ENCODE measurements around the gene INHBC.

INHBC gene

DNA sequence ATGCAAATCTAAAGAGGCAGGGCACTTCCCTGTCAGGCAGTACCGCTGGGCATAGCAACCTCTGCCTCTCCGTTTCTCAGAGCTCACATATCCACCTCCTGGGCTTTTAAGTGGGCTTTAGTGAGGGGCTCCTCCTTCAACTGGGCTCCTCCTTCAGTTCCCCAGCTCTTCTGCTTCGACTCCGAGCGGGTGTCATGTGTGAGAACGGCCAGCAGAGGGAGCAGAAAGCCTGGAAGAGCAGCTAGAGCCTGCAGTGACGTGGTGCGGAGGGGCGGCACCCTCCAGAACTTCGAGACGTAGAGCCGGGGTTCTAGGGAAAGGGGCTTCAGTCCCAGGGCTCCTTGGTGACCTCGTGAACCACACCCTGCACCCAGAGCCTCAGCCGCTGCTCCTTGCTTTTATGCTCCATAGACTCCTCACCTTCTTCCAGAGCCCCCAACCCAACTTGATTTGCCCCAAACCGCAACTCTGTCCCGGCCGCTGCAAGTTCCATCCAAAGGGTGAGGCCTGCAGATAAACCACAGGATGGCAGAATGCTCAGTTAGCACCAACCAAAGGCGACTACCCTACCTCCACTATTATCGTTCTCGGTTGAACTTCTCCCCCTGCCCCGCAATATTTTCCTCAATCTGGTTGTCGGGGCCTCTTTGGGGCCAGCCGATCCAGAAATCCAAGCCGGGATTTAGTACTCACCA is 24.6 kb downstream of the INHBC start (continued):
- TF ChIP-seq, protein P1, sequence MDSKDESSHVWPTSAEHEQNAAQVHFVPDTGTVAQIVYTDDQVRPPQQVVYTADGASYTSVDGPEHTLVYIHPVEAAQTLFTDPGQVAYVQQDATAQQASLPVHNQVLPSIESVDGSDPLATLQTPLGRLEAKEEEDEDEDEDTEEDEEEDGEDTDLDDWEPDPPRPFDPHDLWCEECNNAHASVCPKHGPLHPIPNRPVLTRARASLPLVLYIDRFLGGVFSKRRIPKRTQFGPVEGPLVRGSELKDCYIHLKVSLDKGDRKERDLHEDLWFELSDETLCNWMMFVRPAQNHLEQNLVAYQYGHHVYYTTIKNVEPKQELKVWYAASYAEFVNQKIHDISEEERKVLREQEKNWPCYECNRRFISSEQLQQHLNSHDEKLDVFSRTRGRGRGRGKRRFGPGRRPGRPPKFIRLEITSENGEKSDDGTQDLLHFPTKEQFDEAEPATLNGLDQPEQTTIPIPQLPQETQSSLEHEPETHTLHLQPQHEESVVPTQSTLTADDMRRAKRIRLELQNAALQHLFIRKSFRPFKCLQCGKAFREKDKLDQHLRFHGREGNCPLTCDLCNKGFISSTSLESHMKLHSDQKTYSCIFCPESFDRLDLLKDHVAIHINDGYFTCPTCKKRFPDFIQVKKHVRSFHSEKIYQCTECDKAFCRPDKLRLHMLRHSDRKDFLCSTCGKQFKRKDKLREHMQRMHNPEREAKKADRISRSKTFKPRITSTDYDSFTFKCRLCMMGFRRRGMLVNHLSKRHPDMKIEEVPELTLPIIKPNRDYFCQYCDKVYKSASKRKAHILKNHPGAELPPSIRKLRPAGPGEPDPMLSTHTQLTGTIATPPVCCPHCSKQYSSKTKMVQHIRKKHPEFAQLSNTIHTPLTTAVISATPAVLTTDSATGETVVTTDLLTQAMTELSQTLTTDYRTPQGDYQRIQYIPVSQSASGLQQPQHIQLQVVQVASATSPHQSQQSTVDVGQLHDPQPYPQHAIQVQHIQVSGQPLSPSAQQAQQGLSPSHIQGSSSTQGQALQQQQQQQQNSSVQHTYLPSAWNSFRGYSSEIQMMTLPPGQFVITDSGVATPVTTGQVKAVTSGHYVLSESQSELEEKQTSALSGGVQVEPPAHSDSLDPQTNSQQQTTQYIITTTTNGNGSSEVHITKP (tag by site-specific recombination; IDR thresholded peaks at IDR 0.05), result peak; percentile 92
- no peak for TF ChIP-seq ZNF621 (tag by site-specific recombination; IDR thresholded peaks at IDR 0.05)
- no peak for TF ChIP-seq ZNF239 (tag by site-specific recombination; IDR thresholded peaks at IDR 0.05)
- TF ChIP-seq ZBTB1 (tag by site-specific recombination; IDR thresholded peaks at IDR 0.05), result 0 out of 2 replicates have a peak, but pooled peaks have one; percentile 14
- TF ChIP-seq ZNF624 (tag by site-specific recombination; IDR thresholded peaks at IDR 0.05), result no peak
- TF ChIP-seq ZNF121 (tag by site-specific recombination; IDR thresholded peaks at IDR 0.05), result peak; percentile 87; the same call in 1 of the 2 replicates
- TF ChIP-seq ZNF560 (tag by site-specific recombination; IDR thresholded peaks at IDR 0.05; ENCODE audit: borderline replicate concordance), result no peak
- peak; percentile 61 for TF ChIP-seq SP7 (tag by site-specific recombination; IDR thresholded peaks at IDR 0.05)
- no peak for TF ChIP-seq MYNN (tag by site-specific recombination; IDR thresholded peaks at IDR 0.05; ENCODE audit: borderline replicate concordance)
- peak; percentile 91 for TF ChIP-seq ZNF654 (tag by site-specific recombination; IDR thresholded peaks at IDR 0.05; ENCODE audit: low read depth)
- TF ChIP-seq ZNF629 (tag by site-specific recombination; IDR thresholded peaks at IDR 0.05), result peak; percentile 89
- no peak for TF ChIP-seq ZNF175 (tag by site-specific recombination; IDR thresholded peaks at IDR 0.05)
- TF ChIP-seq KLF16 (tag by site-specific recombination; IDR thresholded peaks at IDR 0.05), result peak; percentile 6; the same call in 1 of the 2 replicates
- TF ChIP-seq KLF9 (tag by site-specific recombination; IDR thresholded peaks at IDR 0.05; ENCODE audit: low read depth), result peak; percentile 73
- TF ChIP-seq ZNF341 (tag by site-specific recombination; IDR thresholded peaks at IDR 0.05; ENCODE audit: low read depth), result peak; percentile 62
- peak; percentile 69 for TF ChIP-seq ZNF335 (tag by site-specific recombination; conservative IDR thresholded peaks at IDR 0.05)
- TF ChIP-seq ZNF555 (tag by site-specific recombination; conservative IDR thresholded peaks at IDR 0.05), result no peak
- peak; percentile 96 for TF ChIP-seq KLF8 (tag by site-specific recombination; IDR thresholded peaks at IDR 0.05)
- no peak for TF ChIP-seq ZNF521 (tag by site-specific recombination; IDR thresholded peaks at IDR 0.05)
- TF ChIP-seq ZFP41 (tag by site-specific recombination; IDR thresholded peaks at IDR 0.05; ENCODE audit: borderline replicate concordance), result no peak
- peak; percentile 59; the same call in 1 of the 2 replicates for TF ChIP-seq ZNF639 (tag by site-specific recombination; IDR thresholded peaks at IDR 0.05)
- peak; percentile 88 for TF ChIP-seq ZBTB6 (tag by site-specific recombination; IDR thresholded peaks at IDR 0.05)
- TF ChIP-seq ZNF600 (tag by site-specific recombination; IDR thresholded peaks at IDR 0.05), result peak; percentile 77
- TF ChIP-seq, protein P2, sequence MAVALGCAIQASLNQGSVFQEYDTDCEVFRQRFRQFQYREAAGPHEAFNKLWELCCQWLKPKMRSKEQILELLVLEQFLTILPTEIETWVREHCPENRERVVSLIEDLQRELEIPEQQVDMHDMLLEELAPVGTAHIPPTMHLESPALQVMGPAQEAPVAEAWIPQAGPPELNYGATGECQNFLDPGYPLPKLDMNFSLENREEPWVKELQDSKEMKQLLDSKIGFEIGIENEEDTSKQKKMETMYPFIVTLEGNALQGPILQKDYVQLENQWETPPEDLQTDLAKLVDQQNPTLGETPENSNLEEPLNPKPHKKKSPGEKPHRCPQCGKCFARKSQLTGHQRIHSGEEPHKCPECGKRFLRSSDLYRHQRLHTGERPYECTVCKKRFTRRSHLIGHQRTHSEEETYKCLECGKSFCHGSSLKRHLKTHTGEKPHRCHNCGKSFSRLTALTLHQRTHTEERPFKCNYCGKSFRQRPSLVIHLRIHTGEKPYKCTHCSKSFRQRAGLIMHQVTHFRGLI (tag by site-specific recombination; IDR thresholded peaks at IDR 0.05), result no peak; the same call in 1 of the 2 replicates
- TF ChIP-seq, protein P3, sequence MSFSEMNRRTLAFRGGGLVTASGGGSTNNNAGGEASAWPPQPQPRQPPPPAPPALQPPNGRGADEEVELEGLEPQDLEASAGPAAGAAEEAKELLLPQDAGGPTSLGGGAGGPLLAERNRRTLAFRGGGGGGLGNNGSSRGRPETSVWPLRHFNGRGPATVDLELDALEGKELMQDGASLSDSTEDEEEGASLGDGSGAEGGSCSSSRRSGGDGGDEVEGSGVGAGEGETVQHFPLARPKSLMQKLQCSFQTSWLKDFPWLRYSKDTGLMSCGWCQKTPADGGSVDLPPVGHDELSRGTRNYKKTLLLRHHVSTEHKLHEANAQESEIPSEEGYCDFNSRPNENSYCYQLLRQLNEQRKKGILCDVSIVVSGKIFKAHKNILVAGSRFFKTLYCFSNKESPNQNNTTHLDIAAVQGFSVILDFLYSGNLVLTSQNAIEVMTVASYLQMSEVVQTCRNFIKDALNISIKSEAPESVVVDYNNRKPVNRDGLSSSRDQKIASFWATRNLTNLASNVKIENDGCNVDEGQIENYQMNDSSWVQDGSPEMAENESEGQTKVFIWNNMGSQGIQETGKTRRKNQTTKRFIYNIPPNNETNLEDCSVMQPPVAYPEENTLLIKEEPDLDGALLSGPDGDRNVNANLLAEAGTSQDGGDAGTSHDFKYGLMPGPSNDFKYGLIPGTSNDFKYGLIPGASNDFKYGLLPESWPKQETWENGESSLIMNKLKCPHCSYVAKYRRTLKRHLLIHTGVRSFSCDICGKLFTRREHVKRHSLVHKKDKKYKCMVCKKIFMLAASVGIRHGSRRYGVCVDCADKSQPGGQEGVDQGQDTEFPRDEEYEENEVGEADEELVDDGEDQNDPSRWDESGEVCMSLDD (tag by site-specific recombination; IDR thresholded peaks at IDR 0.05), result peak; percentile 93
- no peak for TF ChIP-seq TRIM28 (IDR thresholded peaks at IDR 0.05; ENCODE audit: borderline replicate concordance, low read length)
- TF ChIP-seq, protein P4, sequence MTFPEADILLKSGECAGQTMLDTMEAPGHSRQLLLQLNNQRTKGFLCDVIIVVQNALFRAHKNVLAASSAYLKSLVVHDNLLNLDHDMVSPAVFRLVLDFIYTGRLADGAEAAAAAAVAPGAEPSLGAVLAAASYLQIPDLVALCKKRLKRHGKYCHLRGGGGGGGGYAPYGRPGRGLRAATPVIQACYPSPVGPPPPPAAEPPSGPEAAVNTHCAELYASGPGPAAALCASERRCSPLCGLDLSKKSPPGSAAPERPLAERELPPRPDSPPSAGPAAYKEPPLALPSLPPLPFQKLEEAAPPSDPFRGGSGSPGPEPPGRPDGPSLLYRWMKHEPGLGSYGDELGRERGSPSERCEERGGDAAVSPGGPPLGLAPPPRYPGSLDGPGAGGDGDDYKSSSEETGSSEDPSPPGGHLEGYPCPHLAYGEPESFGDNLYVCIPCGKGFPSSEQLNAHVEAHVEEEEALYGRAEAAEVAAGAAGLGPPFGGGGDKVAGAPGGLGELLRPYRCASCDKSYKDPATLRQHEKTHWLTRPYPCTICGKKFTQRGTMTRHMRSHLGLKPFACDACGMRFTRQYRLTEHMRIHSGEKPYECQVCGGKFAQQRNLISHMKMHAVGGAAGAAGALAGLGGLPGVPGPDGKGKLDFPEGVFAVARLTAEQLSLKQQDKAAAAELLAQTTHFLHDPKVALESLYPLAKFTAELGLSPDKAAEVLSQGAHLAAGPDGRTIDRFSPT (tag by site-specific recombination; IDR thresholded peaks at IDR 0.05), result peak; percentile 58; the same call in 1 of the 2 replicates
- no peak for TF ChIP-seq ZNF747 (tag by site-specific recombination; IDR thresholded peaks at IDR 0.05)
